Uterus (tissue), 4 donors: ENCODE measurements around the gene DSG3. TPM values are rescaled to one million over a fixed set of nuclear protein-coding genes. Genes with fewer than 3 reads are reported as not detected.

ENCODE experiments used
- DNase-seq, 2 donors: peaks; one replicate each; pipeline ENCODE4 v3.0.0-alpha.2; 2019 to 2020
- H3K27ac ChIP-seq, 2 donors: fragments of 200-600 bp; sonication (generic); 1 replicate in 1 of 2; 2 replicates in 1 of 2; pipeline ENCODE4 v1.5.1; 2016 to 2018
- H3K27me3 ChIP-seq, 2 donors: fragments of 200-600 bp; sonication (generic); one replicate each; pipeline ENCODE4 v1.5.1; 2018 to 2019; ENCODE audit warnings: control low read depth in 1 of 2
- H3K36me3 ChIP-seq, 2 donors: fragments of 200-600 bp; sonication (generic); one replicate each; pipeline ENCODE4 v1.5.1; 2019; ENCODE audit warnings: control low read depth in 1 of 2
- H3K4me1 ChIP-seq, 2 donors: fragments of 200-600 bp; sonication (generic); one replicate each; pipeline ENCODE4 v1.5.1; 2018 to 2019; ENCODE audit warnings: control low read depth in 1 of 2
- H3K4me3 ChIP-seq, 2 donors: fragments of 200-600 bp; sonication (generic); 1 replicate in 1 of 2; 2 replicates in 1 of 2; pipeline ENCODE4 v1.5.1; 2018 to 2019; ENCODE audit warnings: mild to moderate bottlenecking in 1 of 2
- H3K9me3 ChIP-seq, 2 donors: fragments of 200-600 bp; sonication (generic); one replicate each; pipeline ENCODE4 v1.5.1; 2019; ENCODE audit warnings: control low read depth in 1 of 2
- CTCF ChIP-seq, 4 experiments: fragments of 200-600 bp in 2 of 4; fragments of 450-650 bp in 2 of 4; sonication (generic) in 2 of 4; IDR thresholded peaks; one replicate each; pipeline ENCODE4 v1.5.1; 2016 to 2019; ENCODE audit warnings: antibody characterized with exemption in 4 of 4, mild to moderate bottlenecking in 2 of 4, moderate library complexity in 1 of 4
- POLR2A ChIP-seq, 2 donors: fragments of 450-650 bp; IDR thresholded peaks; one replicate each; pipeline ENCODE4 v1.6.1; 2016; ENCODE audit warnings: antibody characterized with exemption in 2 of 2, mild to moderate bottlenecking in 1 of 2, moderate library complexity in 1 of 2
- intact Hi-C: fragments of 100-400 bp; cut with DNase I; formaldehyde crosslinking; loops from one replicate; pipeline ENCODE4 v1.15.1; 2023; ENCODE audit warnings: low total_unique reads
- total RNA-seq, 4 donors: library from RNA; depleted of rRNA in 3 of 4; stranded (reverse); fragments of >200 nt in 3 of 4; gene quantifications; one replicate each; pipeline versions ENCODE4 v1.1.0 to v1.2.4, GENCODE V29; 2014 to 2023
- donor health status: DM: yes; HTN: yes; CAD: no.

The DSG3 gene
- total RNA-seq, 4 donors from 2014 or later, result 0.07 to 0.12 TPM; not detected in 2

- H3K27ac ChIP-seq, result no peak overlapping the region
- intact Hi-C loops, result no loop called here
These were observed 64.7 kb downstream of the DSG3 start for GRCh38 chr18:31512203-31512764.

GRCh38 chr18:31513189-31513935, 65.8 kb downstream of the DSG3 start:
- H3K27ac ChIP-seq, result no peak overlapping the region

More at GRCh38 chr18:31512203-31512764, 64.7 kb downstream of the DSG3 start:
- DNase-seq, result no peak
- TF ChIP-seq CTCF (IDR thresholded peaks at IDR 0.05), result no peak
- TF ChIP-seq POLR2A (IDR thresholded peaks at IDR 0.05), result no peak
- Histone ChIP-seq H3K27me3 (no peaks in the 10 kb centered on the region), H3K36me3 (no peaks in the 10 kb centered on the region), H3K4me3 (no peak overlapping the region), H3K4me1 (no peaks in the 10 kb centered on the region), H3K9me3 (no peaks in the 10 kb centered on the region)

GRCh38 chr18:31516437-31516836, 68.9 kb downstream of the DSG3 start:
- H3K4me1 ChIP-seq, result no peaks in the 10 kb centered on the region
- H3K27me3 ChIP-seq, result no peaks in the 10 kb centered on the region
- no peaks in the 10 kb centered on the region for H3K36me3 ChIP-seq
- no peak overlapping the region for H3K27ac ChIP-seq
- H3K4me3 ChIP-seq, result no peak overlapping the region
- no peaks in the 10 kb centered on the region for H3K9me3 ChIP-seq
- intact Hi-C loops, result no loop called here
- TF ChIP-seq CTCF (IDR thresholded peaks at IDR 0.05) (no peak), POLR2A (IDR thresholded peaks at IDR 0.05) (no peak)
- no peak for DNase-seq

More at GRCh38 chr18:31513189-31513935, 65.8 kb downstream of the DSG3 start:
- no peaks in the 10 kb centered on the region for H3K4me1 ChIP-seq
- H3K36me3 ChIP-seq, result no peaks in the 10 kb centered on the region
- no peak overlapping the region for H3K4me3 ChIP-seq
- H3K27me3 ChIP-seq, result no peaks in the 10 kb centered on the region
- H3K9me3 ChIP-seq, result no peaks in the 10 kb centered on the region
- TF ChIP-seq POLR2A (IDR thresholded peaks at IDR 0.05) (no peak), CTCF (IDR thresholded peaks at IDR 0.05) (no peak)
- intact Hi-C loops, result no loop called here
- DNase-seq, result no peak

GRCh38 chr18:31526374-31526773, 78.8 kb downstream of the DSG3 start:
- no peak overlapping the region for H3K27ac ChIP-seq
- no peaks in the 10 kb centered on the region for H3K27me3 ChIP-seq
- no peak for DNase-seq
- no peaks in the 10 kb centered on the region for H3K9me3 ChIP-seq
- no peaks in the 10 kb centered on the region for H3K36me3 ChIP-seq
- intact Hi-C loops, result no loop called here
- H3K4me1 ChIP-seq, result no peaks in the 10 kb centered on the region
- no peak for TF ChIP-seq POLR2A (IDR thresholded peaks at IDR 0.05)
- TF ChIP-seq CTCF (IDR thresholded peaks at IDR 0.05), result no peak
- no peak overlapping the region for H3K4me3 ChIP-seq

Other genes with a start within 250 kb of the DSG3 start
- under 1 TPM in 1 of 4 donors, not detected in 3; 0.14 TPM for gene DSG1, start 129.6 kb upstream of the DSG3 start, total RNA-seq
- gene DSG4, start 71.0 kb upstream of the DSG3 start, total RNA-seq, result under 1 TPM in 1 of 4 donors, not detected in 3; 0.07 TPM
- 10 to 100 TPM in 1 of 4 donors, 1 to 10 TPM in 3; 3.5 to 25.0 (median 7.9) TPM for gene DSG2, start 50.4 kb downstream of the DSG3 start, total RNA-seq
- gene TTR, start 144.1 kb downstream of the DSG3 start, total RNA-seq, result not detected
- 10 to 100 TPM in 1 of 4 donors, 1 to 10 TPM in 3; 1.5 to 11.8 (median 3.9) TPM for gene B4GALT6, start 236.8 kb downstream of the DSG3 start, total RNA-seq